Activated CD4-positive, alpha-beta T cell treated with anti-CD3 and anti-CD28 coated beads, Interleukin-2, amount 10 ng/mL, durations not matched to agents 24 days and 14 days (primary cell): ENCODE data around the gene FBXL4. TPM values are rescaled to one million over a fixed set of nuclear protein-coding genes. Genes with fewer than 3 reads are reported as not detected.
A peak's percentile ranks its signal among the peaks of the same experiment; 100 is the strongest.

ENCODE experiments used
- DNase-seq: peaks from one replicate; pipeline ENCODE4 v3.0.0; 2022
- H3K27ac Mint-ChIP-seq: one replicate; pipeline ENCODE4 v1.8.0; 2022; ENCODE audit warnings: mild to moderate bottlenecking, mixed read lengths
- H3K27me3 Mint-ChIP-seq: one replicate; pipeline ENCODE4 v1.8.0; 2022; ENCODE audit warnings: mixed read lengths
- H3K36me3 Mint-ChIP-seq: one replicate; pipeline ENCODE4 v1.8.0; 2022; ENCODE audit warnings: low read depth, mild to moderate bottlenecking, mixed read lengths
- H3K4me1 Mint-ChIP-seq: one replicate; pipeline ENCODE4 v1.8.0; 2021; ENCODE audit warnings: mixed read lengths
- H3K4me3 Mint-ChIP-seq: one replicate; pipeline ENCODE4 v1.8.0; 2022; ENCODE audit warnings: mild to moderate bottlenecking, moderate library complexity, mixed read lengths
- H3K9me3 Mint-ChIP-seq: one replicate; pipeline ENCODE4 v1.8.0; 2021; ENCODE audit warnings: mixed read lengths
- intact Hi-C: fragments of 100-400 bp; cut with micrococcal nuclease; formaldehyde crosslinking; loops from one replicate; pipeline ENCODE4 v1.15.1; 2023
- total RNA-seq: library from RNA; stranded (reverse); gene quantifications from 2 replicates; pipeline ENCODE4 v1.2.3, GENCODE V29; 2022

Gene FBXL4
- total RNA-seq, 1 donor from 2014 or later: 15.3 TPM

DNA sequence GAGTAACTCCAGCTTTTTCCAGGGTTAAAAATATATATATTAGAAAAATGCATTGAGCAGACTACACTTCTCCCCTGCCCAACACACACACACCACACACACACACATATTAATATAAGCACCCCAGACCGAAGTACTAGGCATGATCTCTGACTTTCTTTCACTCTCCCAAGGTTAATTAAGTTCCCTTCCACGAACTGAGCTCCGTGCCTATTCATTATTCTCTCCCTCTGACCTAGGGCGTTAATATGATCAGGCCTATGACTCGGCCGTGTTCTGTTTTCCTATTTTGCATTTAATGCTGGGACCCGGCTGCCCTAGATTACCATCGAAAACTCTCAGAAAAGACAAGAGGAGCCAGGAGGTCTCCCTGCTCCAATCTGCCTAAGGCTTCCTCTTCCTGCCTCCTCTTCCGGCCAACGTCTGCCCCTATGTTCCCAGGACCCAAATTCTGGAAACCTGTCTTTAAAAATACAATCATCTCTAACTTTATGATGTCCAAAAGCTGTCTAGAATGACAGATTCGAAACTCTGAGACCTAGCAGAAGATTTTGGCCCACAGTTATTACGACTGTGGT, 119.4 kb downstream of the FBXL4 start:
- intact Hi-C loops: no loop called here
- Mint-ChIP-seq H3K4me3 (no peak overlapping the region), H3K36me3 (peaks cover 2% of the 10 kb centered on the region), H3K27me3 (peaks cover 89% of the 10 kb centered on the region), H3K4me1 (peaks cover 37% of the 10 kb centered on the region), H3K9me3 (peaks cover 12% of the 10 kb centered on the region), H3K27ac (no peak overlapping the region)
- no peak for DNase-seq

DNA sequence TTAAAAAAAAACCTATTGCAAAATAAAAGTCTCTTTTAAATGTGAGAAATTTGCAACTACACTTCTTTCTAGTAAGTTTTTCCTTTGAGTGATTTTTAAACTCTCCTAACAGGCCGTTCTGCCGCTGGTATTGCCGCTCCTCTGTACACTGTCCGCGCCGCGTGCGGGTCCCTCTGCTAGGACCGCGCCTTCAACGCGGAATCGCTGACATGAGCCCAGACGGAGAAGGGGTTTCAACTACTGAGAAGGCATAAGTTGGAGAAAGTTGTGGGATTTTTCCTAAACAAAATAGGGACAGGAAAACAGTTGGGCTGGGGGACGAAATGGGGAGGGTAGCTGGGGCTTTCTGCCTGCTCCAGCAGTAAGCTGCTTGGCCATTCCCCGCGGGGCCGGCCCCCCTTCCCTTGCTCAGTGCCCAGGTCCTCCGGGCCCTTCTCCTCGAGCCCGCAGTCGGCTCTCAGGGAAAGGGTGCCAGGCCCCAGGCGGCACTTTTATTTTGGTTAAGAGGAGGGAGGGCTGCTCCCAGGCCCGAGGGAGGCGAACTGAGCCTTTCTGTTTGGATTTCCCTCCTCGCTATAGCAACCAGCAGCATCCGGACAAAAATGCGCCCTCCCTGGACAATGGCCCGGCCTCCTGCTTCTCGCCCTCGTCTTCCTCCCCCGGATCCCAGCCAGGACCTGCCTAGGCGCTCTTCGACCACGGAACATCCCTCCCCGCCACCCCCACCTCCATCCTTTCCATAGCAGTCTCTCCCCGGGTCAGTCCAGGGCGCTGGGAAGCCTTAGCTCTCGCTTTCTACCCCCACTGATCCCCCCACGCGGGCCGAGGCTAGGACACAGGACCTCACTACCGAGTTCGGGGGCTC, 120.2 kb downstream of the FBXL4 start:
- peaks cover 84% of the 10 kb centered on the region for H3K27me3 Mint-ChIP-seq
- peaks cover 31% of the 10 kb centered on the region for H3K4me1 Mint-ChIP-seq
- H3K4me3 Mint-ChIP-seq: no peak overlapping the region
- H3K36me3 Mint-ChIP-seq: peaks cover 2% of the 10 kb centered on the region
- intact Hi-C loops: no loop called here
- peaks cover 9% of the 10 kb centered on the region for H3K9me3 Mint-ChIP-seq
- no peak for DNase-seq
- H3K27ac Mint-ChIP-seq: no peak overlapping the region

- intact Hi-C loops: loop anchor here (1.0 kb wide), 1 partner anchor 9 kb away; the partner anchor contains the start of gene POU3F2
These were observed 122.0 kb downstream of the FBXL4 start for GRCh38 chr6:98825600-98826230.

GRCh38 chr6:98824902-98825599, 122.7 kb downstream of the FBXL4 start:
- peak; percentile 56 for DNase-seq
- Mint-ChIP-seq H3K4me3 (peak overlapping the region; percentile 61), H3K27ac (peak overlapping the region; percentile 25), H3K9me3 (peaks cover 9% of the 10 kb centered on the region), H3K27me3 (peaks cover 81% of the 10 kb centered on the region), H3K36me3 (no peaks in the 10 kb centered on the region), H3K4me1 (peaks cover 24% of the 10 kb centered on the region)
- intact Hi-C loops: loop anchor here (1.0 kb wide), 1 partner anchor 9 kb away; the partner anchor contains the start of gene POU3F2

More at GRCh38 chr6:98825600-98826230, 122.0 kb downstream of the FBXL4 start:
- Mint-ChIP-seq H3K4me3 (peak overlapping the region; percentile 61), H3K27ac (no peak overlapping the region), H3K9me3 (peaks cover 9% of the 10 kb centered on the region), H3K27me3 (peaks cover 86% of the 10 kb centered on the region), H3K4me1 (peaks cover 25% of the 10 kb centered on the region), H3K36me3 (no peaks in the 10 kb centered on the region)
- no peak for DNase-seq

GRCh38 chr6:98824162-98824901, 123.4 kb downstream of the FBXL4 start:
- Mint-ChIP-seq H3K4me1 (peaks cover 24% of the 10 kb centered on the region), H3K27ac (peak overlapping the region; percentile 12), H3K27me3 (peaks cover 81% of the 10 kb centered on the region), H3K36me3 (no peaks in the 10 kb centered on the region), H3K9me3 (peaks cover 9% of the 10 kb centered on the region), H3K4me3 (peak overlapping the region; percentile 74)
- intact Hi-C loops: no loop called here
- DNase-seq: peak; percentile 65

DNA sequence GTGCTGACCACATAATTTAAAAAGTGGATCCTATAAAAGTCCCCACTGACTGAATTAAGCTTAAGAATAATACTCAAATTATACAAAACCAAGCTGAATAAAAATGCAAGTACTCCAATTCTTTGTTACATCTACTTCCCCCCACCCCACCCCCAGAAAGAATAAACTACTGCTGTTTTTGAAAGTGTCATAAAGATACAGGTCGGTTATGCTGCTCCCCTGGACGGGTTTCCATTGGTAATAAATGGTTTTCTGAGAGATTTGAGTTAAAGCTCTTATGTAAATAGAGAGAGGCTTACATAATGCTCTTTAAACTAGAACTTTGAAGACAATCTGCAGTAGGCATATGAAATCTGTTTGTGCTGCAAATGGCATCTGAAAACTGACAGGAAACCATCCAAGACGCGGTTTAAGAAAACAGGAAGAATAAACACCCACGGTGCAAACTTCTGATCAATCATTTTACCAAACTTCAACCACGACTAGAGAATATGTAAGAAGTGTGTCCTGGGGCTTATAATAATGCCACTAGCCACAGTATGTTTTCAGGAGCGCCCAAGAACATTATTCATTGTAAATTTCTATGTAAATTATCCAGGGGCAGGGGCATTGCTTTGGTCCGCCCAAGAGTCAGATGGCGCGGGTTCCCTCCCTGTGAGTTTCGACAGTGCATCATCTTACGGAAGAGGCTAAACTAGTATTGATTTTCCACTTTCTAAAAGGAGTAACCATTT, 124.2 kb downstream of the FBXL4 start:
- Mint-ChIP-seq H3K36me3 (no peaks in the 10 kb centered on the region), H3K27me3 (peaks cover 74% of the 10 kb centered on the region), H3K4me3 (peak overlapping the region; percentile 74), H3K9me3 (peaks cover 9% of the 10 kb centered on the region), H3K27ac (peak overlapping the region; percentile 12), H3K4me1 (peaks cover 24% of the 10 kb centered on the region)
- intact Hi-C loops: no loop called here
- peak; percentile 61 for DNase-seq

DNA sequence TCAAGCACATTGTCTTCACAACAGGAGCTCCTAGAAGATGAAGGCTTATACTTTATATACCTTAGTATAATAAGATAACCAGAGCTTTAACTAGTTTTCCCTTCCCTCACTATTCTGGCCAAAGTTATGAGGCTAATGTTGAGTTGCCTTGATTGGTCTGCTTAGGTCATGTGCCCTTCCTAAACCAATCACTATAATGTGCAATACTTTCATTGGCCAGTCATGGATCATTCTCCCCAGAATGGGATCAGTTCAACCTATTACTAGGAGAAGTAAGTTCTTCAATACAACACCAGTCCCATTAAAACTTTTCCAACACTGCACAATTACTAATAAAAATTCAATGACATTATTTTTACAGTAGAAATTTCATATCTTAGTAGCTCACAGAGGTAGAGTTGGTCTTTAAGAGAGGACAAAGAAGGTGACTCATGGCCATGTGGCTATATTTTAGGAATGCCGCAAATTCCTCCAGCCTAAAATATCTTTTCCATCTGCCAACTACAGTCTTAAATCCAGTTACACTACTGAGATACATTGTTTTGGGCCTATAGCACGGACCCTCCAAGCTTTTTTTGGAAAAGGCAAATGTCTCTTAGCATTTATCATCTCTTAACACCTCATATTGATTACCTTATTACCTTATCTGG, 125.9 kb downstream of the FBXL4 start:
- Mint-ChIP-seq H3K36me3 (no peaks in the 10 kb centered on the region), H3K4me1 (peaks cover 21% of the 10 kb centered on the region), H3K9me3 (peaks cover 9% of the 10 kb centered on the region), H3K27ac (no peak overlapping the region), H3K27me3 (peaks cover 61% of the 10 kb centered on the region), H3K4me3 (no peak overlapping the region)
- DNase-seq: no peak
- intact Hi-C loops: no loop called here

Other genes with a start within 250 kb of the FBXL4 start
- gene POU3F2, start 113.4 kb downstream of the FBXL4 start, total RNA-seq: not detected in 2 replicates